ENCODE data around the gene PGAP1. TPM values are rescaled to one million over a fixed set of nuclear protein-coding genes. Genes with fewer than 3 reads are reported as not detected.

Gene PGAP1
- total and polyA plus RNA-seq, 2 donors (not counting 1 experiment from before 2014, with no cell fraction given), result 0.25 to 21.8 TPM

DNA sequence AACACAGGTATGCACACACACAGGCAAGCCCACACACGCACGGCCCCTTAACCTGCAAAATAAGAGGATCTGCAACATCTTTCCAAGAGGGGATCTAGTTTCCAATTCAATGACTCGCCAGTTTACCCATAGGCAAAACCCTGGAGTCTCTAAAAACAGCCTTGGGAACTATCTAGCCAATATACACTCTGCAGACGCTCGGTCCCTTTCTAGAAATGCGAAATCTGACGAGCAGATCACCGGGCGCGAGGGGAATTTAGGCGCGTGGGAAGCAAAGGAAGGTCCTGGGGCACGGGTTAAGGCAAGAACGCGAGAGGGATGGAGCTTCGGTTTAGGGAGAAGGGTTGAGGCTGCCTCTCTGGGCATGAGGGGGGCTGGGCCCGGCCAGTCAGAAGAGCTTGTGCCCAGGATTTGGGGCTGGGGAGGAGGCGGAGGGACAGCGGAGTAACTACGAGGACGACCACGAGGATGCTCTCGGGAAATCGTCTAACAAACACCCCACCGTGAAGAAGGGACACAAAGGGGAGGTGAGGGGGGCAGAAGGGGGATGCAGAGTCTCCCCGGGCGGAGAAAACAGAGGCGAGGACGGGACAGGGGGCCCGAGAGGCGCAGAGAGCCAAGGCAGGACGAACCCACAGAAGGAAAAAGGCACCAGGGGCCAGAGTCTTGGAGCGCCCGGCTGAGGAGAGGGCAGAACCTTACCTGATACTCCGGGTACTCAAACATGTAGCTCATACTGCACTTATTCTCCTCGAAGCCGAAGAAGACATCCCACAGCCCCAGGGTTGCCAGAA is 542 bp downstream of the PGAP1 start:
- DNase-seq, result no peak
- Histone ChIP-seq H3K4me3 (ENCODE audit: control extremely low read depth in 1 of 5, extremely low read depth in 1 of 5, insufficient read depth in 1 of 5, low read depth in 2 of 5, low read length in 4 of 5) (peak overlapping the region; percentile 68 to 89 (median 86)), H3K4me2 (replicated peaks; ENCODE audit: low read depth, low read length, poor library complexity, severe bottlenecking) (peak overlapping the region; percentile 87), H2AFZ (ENCODE audit: insufficient read depth, low read depth, low read length, poor library complexity, severe bottlenecking) (peak overlapping the region; percentile 94), H3K27me3 (replicated peaks in 1 of 4; ENCODE audit: control extremely low read depth in 1 of 4, control insufficient read depth in 3 of 4, insufficient read depth in 4 of 4, low read length in 3 of 4) (peaks cover 0 to 8% (median 3%) of the 10 kb centered on the region in 4 experiments), H3K9me3 (ENCODE audit: control extremely low read depth in 1 of 3, control insufficient read depth in 2 of 3, insufficient read depth in 1 of 3, low read length in 2 of 3) (no peaks in the 10 kb centered on the region), H3K36me3 (replicated peaks in 1 of 2; ENCODE audit: control extremely low read depth in 1 of 2, control insufficient read depth in 1 of 2, extremely low read depth in 1 of 2, insufficient read depth in 2 of 2, low read length in 1 of 2) (no peaks in the 10 kb centered on the region), H3K79me2 (ENCODE audit: control insufficient read depth, insufficient read depth, low read length) (no peaks in the 10 kb centered on the region), H4K20me1 (ENCODE audit: control insufficient read depth, insufficient read depth, low read length, poor library complexity, severe bottlenecking) (no peaks in the 10 kb centered on the region), H3K9ac (ENCODE audit: low read length) (peak overlapping the region; percentile 86), H3K27ac (ENCODE audit: low read length in 2 of 2) (peak overlapping the region in 1 of 2 donors; percentile 45), H3K4me1 (ENCODE audit: control insufficient read depth in 2 of 2, insufficient read depth in 2 of 2, low read length in 2 of 2) (peaks cover 10 to 14% of the 10 kb centered on the region in 2 donors)
- peak overlapping the region; percentile 73 for H3K27ac Mint-ChIP-seq
- under 1% methylated on average over 30 of the region's 37 CpGs for WGBS (ENCODE audit: insufficient coverage)
- intact Hi-C loops (cut with micrococcal nuclease), result loop anchor here (1.0 to 10.0 kb wide), 5 partner anchors 61 to 779 kb away; partner anchors contain the start of genes COQ10B, GTF3C3 and MARS2
- TF ChIP-seq, protein P1, sequence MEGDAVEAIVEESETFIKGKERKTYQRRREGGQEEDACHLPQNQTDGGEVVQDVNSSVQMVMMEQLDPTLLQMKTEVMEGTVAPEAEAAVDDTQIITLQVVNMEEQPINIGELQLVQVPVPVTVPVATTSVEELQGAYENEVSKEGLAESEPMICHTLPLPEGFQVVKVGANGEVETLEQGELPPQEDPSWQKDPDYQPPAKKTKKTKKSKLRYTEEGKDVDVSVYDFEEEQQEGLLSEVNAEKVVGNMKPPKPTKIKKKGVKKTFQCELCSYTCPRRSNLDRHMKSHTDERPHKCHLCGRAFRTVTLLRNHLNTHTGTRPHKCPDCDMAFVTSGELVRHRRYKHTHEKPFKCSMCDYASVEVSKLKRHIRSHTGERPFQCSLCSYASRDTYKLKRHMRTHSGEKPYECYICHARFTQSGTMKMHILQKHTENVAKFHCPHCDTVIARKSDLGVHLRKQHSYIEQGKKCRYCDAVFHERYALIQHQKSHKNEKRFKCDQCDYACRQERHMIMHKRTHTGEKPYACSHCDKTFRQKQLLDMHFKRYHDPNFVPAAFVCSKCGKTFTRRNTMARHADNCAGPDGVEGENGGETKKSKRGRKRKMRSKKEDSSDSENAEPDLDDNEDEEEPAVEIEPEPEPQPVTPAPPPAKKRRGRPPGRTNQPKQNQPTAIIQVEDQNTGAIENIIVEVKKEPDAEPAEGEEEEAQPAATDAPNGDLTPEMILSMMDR (IDR thresholded peaks at IDR 0.05), result no peak
- no peak for TF ChIP-seq EZH2 (IDR thresholded peaks at IDR 0.05; ENCODE audit: borderline replicate concordance, insufficient read depth, low read depth, low read length, poor library complexity, severe bottlenecking)
- no peaks in the 10 kb centered on the region for H3K9me3 Mint-ChIP-seq (ENCODE audit: insufficient read depth)
- peaks cover 16% of the 10 kb centered on the region for H3K27me3 Mint-ChIP-seq
- peaks cover 20% of the 10 kb centered on the region for H3K4me1 Mint-ChIP-seq
- ChIA-PET CTCF (interaction anchor here (1.0 kb wide), 1 partner anchor 9 kb away, joined by 3 read pairs; no protein-coding TSS in a partner anchor), POLR2A (interaction anchor here (0.7 kb wide), 2 partner anchors 18 to 126 kb away, joined by 3 read pairs; partner anchors contain the start of gene GTF3C3)
- H3K4me3 Mint-ChIP-seq, result peak overlapping the region; percentile 90
- ATAC-seq (ENCODE audit: low read depth), result peak; percentile 2
